ENCODE data around the gene CCDC172. TPM values are rescaled to one million over a fixed set of nuclear protein-coding genes. Genes with fewer than 3 reads are reported as not detected.
A peak's percentile ranks its signal among the peaks of the same experiment; 100 is the strongest.

CCDC172 gene, protein sequence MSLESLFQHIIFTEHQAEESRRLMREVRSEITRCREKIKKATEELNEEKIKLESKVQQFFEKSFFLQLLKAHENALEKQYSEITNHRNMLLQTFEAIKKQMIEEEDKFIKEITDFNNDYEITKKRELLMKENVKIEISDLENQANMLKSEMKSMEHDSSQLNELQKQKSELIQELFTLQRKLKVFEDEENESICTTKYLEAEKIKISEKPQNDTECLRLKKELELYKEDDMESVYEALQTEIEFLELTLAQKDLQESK
- not detected for polyA plus RNA-seq (2013, experiment 1 of 2; ENCODE audit: insufficient read length)
- polyA plus RNA-seq (2013, experiment 2 of 2; ENCODE audit: insufficient read length): not detected

- DNase-seq: no peak
These were observed at the start of gene CCDC172 for GRCh38 chr10:116324227-116324950. TSS of gene CCDC172 (plus strand) at chr10:116324448. CDS start at chr10:116325012, 564 bp downstream.

- DNase-seq: no peak
These were observed 47.3 kb upstream of the CCDC172 start for GRCh38 chr10:116276981-116277380.

DNA sequence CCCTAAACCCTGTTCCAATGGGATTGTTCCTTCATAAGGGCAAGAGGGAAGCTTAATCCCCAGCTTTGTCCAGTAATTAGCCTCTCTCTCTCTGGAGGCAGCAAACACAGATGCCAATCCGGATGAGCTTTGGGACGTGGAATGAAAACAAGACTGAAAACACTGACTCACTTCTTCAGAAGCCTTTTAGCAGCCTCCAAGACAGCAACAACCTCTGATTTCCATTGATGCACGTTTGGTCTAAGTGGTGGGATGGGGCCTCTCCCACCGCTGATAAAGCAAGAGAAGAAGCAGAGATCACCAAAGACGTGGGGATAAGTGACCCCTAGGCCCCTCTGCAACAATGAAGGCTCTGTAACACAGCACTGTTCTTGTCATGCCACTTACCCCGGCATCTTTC lies 45.4 kb upstream of the CCDC172 start:
- peak; percentile 39 for DNase-seq

- DNase-seq: peak; percentile 19
These were observed 42.5 kb upstream of the CCDC172 start for GRCh38 chr10:116281775-116282174.

DNA sequence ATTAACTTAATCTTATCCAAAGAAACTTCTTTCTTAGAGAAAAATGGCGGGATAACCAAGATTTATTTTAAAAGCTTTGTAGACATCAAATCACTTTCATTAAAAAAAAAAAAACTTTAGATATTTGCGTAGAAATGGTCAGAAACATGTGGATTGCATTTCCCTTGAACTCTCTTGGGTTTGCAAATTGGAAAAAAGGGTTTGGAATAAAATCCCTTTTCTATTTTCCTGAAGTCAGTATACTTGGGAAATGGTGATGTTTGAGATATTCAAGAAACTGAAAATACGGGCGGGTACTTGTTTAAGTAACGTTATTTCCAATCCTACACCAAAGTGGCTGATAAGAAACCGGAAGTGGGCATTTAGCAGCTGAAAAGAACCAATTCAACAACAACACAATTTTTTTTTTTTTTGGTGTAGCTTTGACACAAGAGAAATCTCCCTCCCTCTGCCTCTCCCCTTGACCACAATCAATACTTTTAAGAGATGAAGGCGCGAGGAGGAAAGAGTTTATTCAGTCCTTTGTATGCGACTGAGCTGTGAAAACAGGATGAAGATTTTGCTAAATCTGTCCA lies 37.5 kb upstream of the CCDC172 start:
- no peak for DNase-seq

- DNase-seq: peak; percentile 57
These were observed 36.2 kb upstream of the CCDC172 start for GRCh38 chr10:116287906-116288501.

DNA sequence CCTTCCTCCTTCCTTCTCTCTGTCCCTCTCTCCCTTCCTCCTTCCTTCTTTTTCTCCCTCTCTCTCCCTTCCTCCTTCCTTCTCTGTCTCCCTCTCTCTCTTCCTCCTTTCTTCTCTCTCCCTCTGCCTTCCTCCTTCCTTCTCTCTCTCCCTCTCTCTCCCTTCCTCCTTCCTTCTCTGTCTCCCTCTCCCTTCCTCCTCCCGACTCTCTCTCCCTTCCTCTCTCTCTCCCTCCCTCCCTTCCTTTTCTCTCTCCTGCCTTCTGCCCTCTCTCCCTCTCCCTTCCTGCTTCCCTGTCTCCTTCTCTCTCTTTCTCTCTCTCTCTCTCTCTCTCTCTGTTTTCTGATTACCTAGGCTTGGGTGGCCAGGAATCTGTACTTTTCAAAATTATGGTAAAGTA lies 34.6 kb upstream of the CCDC172 start:
- no peak for DNase-seq

GRCh38 chr10:116292493-116292892 lies 31.8 kb upstream of the CCDC172 start:
- no peak for DNase-seq

DNA sequence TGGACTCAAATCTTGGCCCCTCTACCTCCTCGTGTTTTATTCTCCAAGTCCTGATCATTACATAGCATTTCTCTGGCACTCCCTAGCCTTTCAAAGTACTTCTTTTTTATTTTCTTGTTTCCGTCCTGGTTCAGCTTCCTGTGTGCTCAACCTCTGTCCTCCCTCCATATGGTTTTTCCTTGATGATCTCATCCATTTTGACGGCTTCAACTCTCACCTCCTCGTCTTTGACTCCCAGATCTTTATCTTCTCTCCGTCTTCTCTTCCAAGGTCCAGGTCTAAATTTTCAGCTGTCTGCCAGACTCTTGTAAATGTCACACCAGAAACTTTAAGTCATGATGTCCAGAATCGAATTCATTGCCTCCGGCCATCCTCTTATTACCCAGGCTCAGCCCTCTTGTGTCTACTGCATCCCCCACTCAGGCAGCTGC lies 27.9 kb upstream of the CCDC172 start:
- no peak for DNase-seq

- no peak for DNase-seq
These were observed 25.7 kb upstream of the CCDC172 start for GRCh38 chr10:116298586-116298985.

- peak; percentile 17 for DNase-seq
These were observed 23.7 kb upstream of the CCDC172 start for GRCh38 chr10:116300542-116300941.

DNA sequence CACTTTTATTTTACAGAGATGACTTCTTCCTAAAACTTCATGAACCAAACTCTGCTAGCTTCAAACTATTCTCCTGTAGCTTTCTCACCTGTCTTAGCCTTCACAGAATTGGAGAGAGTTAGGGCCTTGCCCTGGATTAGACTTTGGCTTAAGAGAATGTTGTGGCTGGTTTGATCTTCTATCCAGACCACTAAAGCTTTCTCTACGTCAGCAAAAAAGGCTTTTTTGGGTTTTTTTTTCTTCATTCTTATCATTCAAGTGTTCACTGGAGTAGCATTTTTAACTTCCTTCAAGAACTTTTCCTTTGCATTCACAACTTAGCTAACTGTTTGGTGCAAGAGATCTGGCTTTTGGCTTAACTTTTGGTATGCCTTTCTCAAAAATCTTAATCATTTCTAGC lies 19.3 kb upstream of the CCDC172 start:
- DNase-seq: no peak

- no peak for DNase-seq
These were observed 17.4 kb upstream of the CCDC172 start for GRCh38 chr10:116306847-116307246.

- no peak for DNase-seq
These were observed 16.8 kb upstream of the CCDC172 start for GRCh38 chr10:116307455-116307854.

GRCh38 chr10:116311016-116311415 lies 13.2 kb upstream of the CCDC172 start:
- DNase-seq: no peak

GRCh38 chr10:116311706-116312490 lies 12.3 kb upstream of the CCDC172 start:
- DNase-seq: peak; percentile 6

DNA sequence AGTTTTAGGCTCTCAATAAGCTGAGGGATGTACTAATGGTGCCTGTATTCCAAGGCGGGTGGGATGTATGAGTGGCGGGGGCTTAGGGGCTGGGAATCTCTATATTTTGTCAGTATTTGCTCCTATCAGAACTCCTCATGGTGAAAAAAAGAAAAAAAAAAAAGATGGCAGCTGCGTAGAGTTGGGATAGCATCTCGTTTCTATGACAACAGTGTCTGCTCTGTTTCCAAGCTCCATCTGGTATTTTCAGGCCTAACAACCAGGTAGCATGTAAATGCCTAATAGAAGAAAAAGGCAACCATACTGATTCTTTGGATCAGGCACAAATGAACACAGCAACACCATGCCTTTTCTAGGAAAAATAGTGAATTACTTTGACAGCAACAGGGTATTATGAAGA lies 11.7 kb upstream of the CCDC172 start:
- no peak for DNase-seq

DNA sequence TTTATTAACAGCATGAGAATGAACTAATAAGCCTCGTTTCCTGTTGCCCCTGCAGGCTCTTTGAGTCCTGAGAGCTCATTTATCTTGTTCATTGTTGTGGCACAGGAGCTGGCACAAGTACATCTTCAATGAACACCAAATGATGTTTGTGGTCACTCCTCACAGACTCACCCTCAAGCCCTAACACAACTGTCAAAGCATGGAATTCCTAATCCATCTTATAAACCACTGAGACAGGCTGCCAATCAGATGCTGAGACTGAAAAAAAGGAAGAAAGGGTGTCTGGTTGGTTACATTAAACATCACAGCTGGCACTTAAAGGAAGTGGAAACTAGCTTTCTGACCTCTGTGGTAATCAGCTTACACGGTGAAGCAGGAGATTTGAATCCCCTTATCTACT lies 7.7 kb upstream of the CCDC172 start:
- DNase-seq: no peak

- no peak for DNase-seq
These were observed 845 bp downstream of the CCDC172 start for GRCh38 chr10:116324951-116325635.

DNA sequence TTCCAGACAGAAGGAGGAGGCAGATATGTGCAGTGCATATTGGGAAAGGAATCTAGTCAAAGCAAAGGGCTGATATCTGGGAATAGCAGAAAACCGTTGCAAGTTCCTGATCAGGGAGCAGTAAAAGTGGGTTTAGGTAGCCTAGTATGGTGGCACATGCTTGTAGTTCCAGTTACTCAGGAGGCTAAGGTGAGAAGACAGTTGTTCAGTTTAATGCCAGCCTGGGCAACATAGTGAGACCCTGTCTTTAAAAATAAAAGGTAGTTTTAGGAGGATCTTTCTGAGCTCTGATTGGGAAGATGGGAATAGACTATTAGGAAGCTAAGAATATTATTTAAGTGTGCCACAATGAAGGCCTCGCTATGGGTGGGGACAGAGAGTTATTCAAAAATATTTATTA lies 1.7 kb downstream of the CCDC172 start:
- no peak for DNase-seq

DNA sequence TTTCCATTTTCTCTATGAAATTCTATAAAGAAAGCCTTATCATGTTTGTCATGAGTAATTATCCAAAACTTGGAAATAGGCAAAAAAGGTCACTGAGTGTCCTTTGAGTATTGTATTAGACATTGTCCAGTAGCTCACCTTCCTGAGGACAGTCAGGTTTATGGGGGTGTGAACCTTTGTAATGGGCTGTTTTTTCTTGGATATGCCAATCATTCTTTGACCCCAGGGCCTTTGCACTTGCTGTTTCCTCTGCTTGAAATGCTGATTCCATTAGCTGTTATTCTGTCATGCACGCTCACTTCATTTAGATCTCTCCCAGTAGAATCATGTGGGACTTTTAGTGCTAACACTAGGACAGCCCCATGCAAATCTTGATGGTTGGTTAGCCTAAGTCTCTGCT lies 4.9 kb downstream of the CCDC172 start:
- DNase-seq: no peak

DNA sequence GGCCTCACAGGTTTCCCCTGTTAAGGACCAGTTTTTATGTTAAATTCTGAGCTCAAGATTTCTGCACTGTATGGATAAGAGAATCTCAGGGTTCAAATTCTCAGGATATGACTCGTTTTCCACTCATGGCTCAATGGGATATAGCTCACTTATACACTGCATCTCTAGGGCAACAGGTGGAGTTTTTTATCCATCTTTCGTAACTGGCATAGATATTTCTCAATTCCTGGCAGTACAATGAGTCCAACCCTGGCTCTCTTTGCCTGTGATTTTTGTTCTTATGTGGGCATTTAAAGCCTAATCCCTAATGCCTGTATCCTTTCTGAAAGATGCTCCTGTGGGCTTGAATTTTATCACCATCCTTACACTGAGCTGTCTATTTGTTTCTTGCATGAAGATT lies 7.6 kb downstream of the CCDC172 start:
- no peak for DNase-seq

Measured in fibroblast of skin of abdomen (primary cell).